Embryonic facial prominence (tissue), 1 donor: ENCODE measurements around the gene WDR48.

Experiments used
- DNase-seq: peaks from one replicate; pipeline ENCODE4 v3.0.0-alpha.2; 2016; ENCODE audit errors: extremely low spot score

The WDR48 gene

GRCh38 chr3:39101022-39101689 is 49.3 kb downstream of the WDR48 start:
- no peak for DNase-seq

- DNase-seq = no peak
Observed at GRCh38 chr3:39102504-39103323, 50.9 kb downstream of the WDR48 start.

GRCh38 chr3:39103324-39103693 is 51.5 kb downstream of the WDR48 start:
- no peak for DNase-seq

- DNase-seq = no peak
Observed at GRCh38 chr3:39103791-39104552, 52.2 kb downstream of the WDR48 start.

- DNase-seq = no peak
Observed at GRCh38 chr3:39104961-39105686, 53.3 kb downstream of the WDR48 start.

- no peak for DNase-seq
Observed at GRCh38 chr3:39105687-39106063, 53.9 kb downstream of the WDR48 start.

- DNase-seq = no peak
Observed at GRCh38 chr3:39106281-39106811, 54.5 kb downstream of the WDR48 start.

- DNase-seq = no peak
Observed at GRCh38 chr3:39106851-39107387, 55.1 kb downstream of the WDR48 start.

GRCh38 chr3:39107388-39108199 is 55.8 kb downstream of the WDR48 start, which contains the start of the genes GORASP1 and TTC21A:
Gene GORASP1, minus strand, starts transcription at chr3:39107627. Its CDS starts 86 bp downstream, at chr3:39107541.
Gene TTC21A, plus strand, starts transcription at chr3:39107680. Its CDS starts 158 bp downstream, at chr3:39107838.
- peak; percentile 88 for DNase-seq

GRCh38 chr3:39108200-39108710 is 56.4 kb downstream of the WDR48 start:
- DNase-seq = no peak

GRCh38 chr3:39109086-39109485 is 57.3 kb downstream of the WDR48 start:
- no peak for DNase-seq

- DNase-seq = no peak
Observed at GRCh38 chr3:39110041-39110639, 58.3 kb downstream of the WDR48 start.

- no peak for DNase-seq
Observed at GRCh38 chr3:39112113-39112512, 60.3 kb downstream of the WDR48 start.

GRCh38 chr3:39112535-39112934 is 60.7 kb downstream of the WDR48 start:
- DNase-seq = no peak

- DNase-seq = no peak
Observed at GRCh38 chr3:39113291-39113690, 61.5 kb downstream of the WDR48 start.

GRCh38 chr3:39114456-39114855 is 62.6 kb downstream of the WDR48 start:
- no peak for DNase-seq

- DNase-seq = no peak
Observed at GRCh38 chr3:39115870-39116269, 64.1 kb downstream of the WDR48 start.

GRCh38 chr3:39118079-39118478 is 66.3 kb downstream of the WDR48 start:
- DNase-seq = no peak

GRCh38 chr3:39118931-39119660 is 67.3 kb downstream of the WDR48 start:
- no peak for DNase-seq
